Measurements from ENCODE around the gene PCDHA13. TPM values are rescaled to one million over a fixed set of nuclear protein-coding genes. Genes with fewer than 3 reads are reported as not detected.

Gene PCDHA13
- total and polyA plus RNA-seq, 2 of the 4 experiments (the other 2 are of a cell fraction): not detected

- POLR2A ChIA-PET (ENCODE audit: unreplicated experiment): no interaction called here
- Histone ChIP-seq H2AK5ac (ENCODE audit: low read depth, low read length) (no peak within 1 kb of the TSS), H3K4ac (ENCODE audit: low read depth, low read length) (no peak within 1 kb of the TSS), H3K4me1 (ENCODE audit: control insufficient read depth, insufficient read depth, low read length) (no peaks in the 10 kb centered on the region), H3K27ac (ENCODE audit: insufficient read depth, low read length) (no peak within 1 kb of the TSS), H3K36me3 (ENCODE audit: control insufficient read depth, insufficient read depth, low read length) (no peaks in the 10 kb centered on the region), H2AFZ (replicated peaks; ENCODE audit: low read length, poor library complexity) (peak within 1 kb of the TSS; percentile 72), H3K14ac (replicated peaks; ENCODE audit: low read depth, low read length) (no peak within 1 kb of the TSS), H2BK15ac (ENCODE audit: low read depth, low read length) (no peak within 1 kb of the TSS), H2BK120ac (ENCODE audit: low read depth, low read length) (no peak within 1 kb of the TSS), H3K18ac (ENCODE audit: low read depth, low read length) (no peak within 1 kb of the TSS), H2BK5ac (ENCODE audit: low read depth, low read length, poor library complexity, severe bottlenecking) (no peak within 1 kb of the TSS), H3K4me3 (ENCODE audit: insufficient read depth, low read depth, low read length) (peak within 1 kb of the TSS; percentile 21; the same call in 1 of the 2 replicates), H3K56ac (ENCODE audit: extremely low read depth, insufficient read depth, low read length) (no peak within 1 kb of the TSS), H3K9ac (ENCODE audit: low read depth, low read length) (no peak within 1 kb of the TSS), H4K5ac (ENCODE audit: low read depth, low read length) (no peak within 1 kb of the TSS), H2BK20ac (ENCODE audit: low read depth, low read length) (no peak within 1 kb of the TSS), H4K20me1 (ENCODE audit: insufficient read depth, low read length) (no peaks in the 10 kb centered on the region), H4K8ac (ENCODE audit: low read depth in 2 of 2, low read length in 2 of 2) (no peak within 1 kb of the TSS), H4K91ac (ENCODE audit: insufficient read depth, low read depth, low read length) (no peak within 1 kb of the TSS), H3K27me3 (ENCODE audit: control insufficient read depth, insufficient read depth, low read length) (no peaks in the 10 kb centered on the region), H3K79me1 (ENCODE audit: low read depth in 1 of 2, low read length in 2 of 2) (no peaks in the 10 kb centered on the region), H3K23ac (ENCODE audit: low read depth, low read length) (no peak within 1 kb of the TSS), H3K9me1 (ENCODE audit: insufficient read depth, low read length) (no peaks in the 10 kb centered on the region), H2AK9ac (replicated peaks; ENCODE audit: low read depth, low read length, poor library complexity) (no peak within 1 kb of the TSS), H3K4me2 (ENCODE audit: low read depth, low read length) (peak within 1 kb of the TSS; percentile 64), H3K9me3 (ENCODE audit: control insufficient read depth, insufficient read depth, low read length) (peaks cover 11% of the 10 kb centered on the region)
- intact Hi-C loops (cut with micrococcal nuclease) (no loop called here), in situ Hi-C loops (cut with MboI; ENCODE audit: low sequenced_read_pairs) (no loop called here), dilution Hi-C loops (cut with HindIII; ENCODE audit: low sequenced_read_pairs, unreplicated experiment) (no loop called here)
- no peak for TF ChIP-seq SMC3 (IDR thresholded peaks at IDR 0.05; ENCODE audit: low read depth, low read length)
- no peak for TF ChIP-seq FOS (IDR thresholded peaks at IDR 0.05; ENCODE audit: low read depth, low read length)
- TF ChIP-seq RAD21 (IDR thresholded peaks at IDR 0.05; ENCODE audit: low read length): no peak
- no peak for TF ChIP-seq NFE2L2 (IDR thresholded peaks at IDR 0.05; ENCODE audit: low read depth, low read length)
- DNase-seq: no peak
- no peak for ATAC-seq (ENCODE audit: low read depth)
- CTCF ChIA-PET: no interaction called here
- WGBS, 2 experiments (ENCODE audit: extremely low coverage in 2 of 2, insufficient read length in 1 of 2): 6% methylated on average over 6 of the region's 41 CpGs; no CpG with 5 or more reads in 1 of the 2 experiments
- no TSS peak for BruUV-seq (replicated peaks)
Observed at GRCh38 chr5:140925806-140926442, 44.0 kb downstream of the PCDHA13 start, which contains the start of gene PCDHAC1. PCDHAC1 (plus strand) TSS chr5:140926299; CDS start chr5:140926893, 594 bp downstream.

Data from IMR-90 (cell line).